Aorta (tissue), 5 donors: ENCODE results near the gene PACSIN2. TPM values are rescaled to one million over a fixed set of nuclear protein-coding genes. Genes with fewer than 3 reads are reported as not detected.
A peak's percentile ranks its signal among the peaks of the same experiment; 100 is the strongest.

Experiments used
- ATAC-seq: fragments of 200-7000 bp; cut with Tn5 transposase; one replicate; pipeline ENCODE4 v1.9.1; 2022; ENCODE audit warnings: moderate library complexity; ENCODE audit not compliant: low FRiP score
- DNase-seq, 2 donors: peaks; one replicate each; pipeline ENCODE4 v3.0.0-alpha.2; 2020
- H3K27ac ChIP-seq, 2 donors: one replicate each; pipeline ENCODE4 v1.5.1; 2013; ENCODE audit warnings: low read length in 2 of 2, mild to moderate bottlenecking in 2 of 2, moderate library complexity in 2 of 2, control low read depth in 1 of 2, inconsistent platforms in 1 of 2, low read depth in 1 of 2
- H3K27me3 ChIP-seq, 2 donors: one replicate each; pipeline ENCODE4 v1.6.1; 2013; ENCODE audit warnings: control low read depth in 1 of 2, low read length in 1 of 2, mild to moderate bottlenecking in 1 of 2, moderate library complexity in 1 of 2; ENCODE audit not compliant: insufficient read depth in 2 of 2, control insufficient read depth in 1 of 2
- H3K36me3 ChIP-seq, 2 donors: one replicate each; pipeline ENCODE4 v1.6.1; 2013; ENCODE audit warnings: control low read depth in 1 of 2, low read length in 1 of 2, mild to moderate bottlenecking in 1 of 2; ENCODE audit not compliant: insufficient read depth in 2 of 2, control insufficient read depth in 1 of 2
- H3K4me1 ChIP-seq, 2 donors: one replicate each; pipeline ENCODE4 v1.6.1; 2013; ENCODE audit warnings: low read length in 2 of 2, control low read depth in 1 of 2, mild to moderate bottlenecking in 1 of 2, moderate library complexity in 1 of 2; ENCODE audit not compliant: insufficient read depth in 2 of 2, control insufficient read depth in 1 of 2
- H3K4me3 ChIP-seq, 2 donors: one replicate each; pipeline ENCODE4 v1.5.1; 2013; ENCODE audit warnings: low read length in 2 of 2, control low read depth in 1 of 2, mild to moderate bottlenecking in 1 of 2
- H3K9me3 ChIP-seq: one replicate; pipeline ENCODE4 v1.6.1; 2013; ENCODE audit warnings: mild to moderate bottlenecking, low read length; ENCODE audit not compliant: control insufficient read depth
- WGBS, 2 donors: extraction: QIAGEN DNeasy Blood & Tissue Kit; methylation state at CpG; one replicate each; pipeline ENCODE4 v1.1.7; 2013; 5-methylcytosine and 5-hydroxymethylcytosine counted together
- intact Hi-C, 2 donors: fragments of 100-400 bp; cut with DNase I; formaldehyde crosslinking; loops; one replicate each; pipeline versions ENCODE4 v1.14.2 to v1.15.0; 2022
- polyA plus RNA-seq, 2 donors: library from polyadenylated mRNA; stranded (reverse); fragments of 200-250 nt; gene quantifications; one replicate each; pipeline ENCODE4 v1.2.3, GENCODE V29; 2013
- total RNA-seq, 2 donors: library from RNA; stranded (reverse); fragmentation: NEBNext Ultra II Directional; extraction: Animal tissue kit (Norgen Biotek cat#: 25700); gene quantifications; one replicate each; pipeline ENCODE4 v1.2.1, GENCODE V29; 2021
- donor health status: healthy with polysubstance abuse.
- donor health status: Bipolar disorder and iron deficiency.
- donor health status: DM: no; HTN: no; CAD: no.
- donor health status: DM: no; HTN: no; CAD: no.
- donor health status: DM: yes; HTN: yes; CAD: no.

The PACSIN2 gene
- total and polyA plus RNA-seq, 4 donors = 50.5 to 127 (median 84.7) TPM

- Histone ChIP-seq H3K36me3 (no peaks in the 10 kb centered on the region), H3K4me1 (no peaks in the 10 kb centered on the region), H3K9me3 (no peaks in the 10 kb centered on the region), H3K27me3 (no peaks in the 10 kb centered on the region), H3K27ac (peak overlapping the region in 1 of 2 donors; percentile 67), H3K4me3 (no peak overlapping the region)
- 50 to 55% methylated on average over 5 of the region's 5 CpGs for WGBS, 2 donors
- ATAC-seq (peak; percentile 40), DNase-seq (no peak)
- intact Hi-C loops = no loop called here
Observed at GRCh38 chr22:43007519-43008102, 7.3 kb downstream of the PACSIN2 start.

- WGBS, 2 donors = 90 to 93% methylated on average over 7 of the region's 7 CpGs
- ATAC-seq (no peak), DNase-seq (no peak)
- Histone ChIP-seq H3K36me3 (no peaks in the 10 kb centered on the region), H3K4me3 (no peak overlapping the region), H3K27me3 (no peaks in the 10 kb centered on the region), H3K9me3 (no peaks in the 10 kb centered on the region), H3K27ac (no peak overlapping the region), H3K4me1 (peaks cover 4% of the 10 kb centered on the region in 2 donors)
- intact Hi-C loops = no loop called here
Observed at GRCh38 chr22:43006753-43007152, 8.2 kb downstream of the PACSIN2 start.

GRCh38 chr22:43006016-43006505 is 8.9 kb downstream of the PACSIN2 start:
- Histone ChIP-seq H3K4me1 (peaks cover 5 to 6% of the 10 kb centered on the region in 2 donors), H3K27ac (no peak overlapping the region), H3K27me3 (no peaks in the 10 kb centered on the region)

GRCh38 chr22:43005106-43005505 is 9.8 kb downstream of the PACSIN2 start:
- intact Hi-C loops = no loop called here
- Histone ChIP-seq H3K4me3 (no peak overlapping the region), H3K27ac (no peak overlapping the region), H3K27me3 (no peaks in the 10 kb centered on the region), H3K36me3 (no peaks in the 10 kb centered on the region), H3K9me3 (no peaks in the 10 kb centered on the region), H3K4me1 (peaks cover 9% of the 10 kb centered on the region in 2 donors)
- WGBS, 2 donors = 77 to 84% methylated on average over 2 of the region's 2 CpGs
- no peak for ATAC-seq
- DNase-seq = no peak

More at GRCh38 chr22:43006016-43006505, 8.9 kb downstream of the PACSIN2 start:
- DNase-seq = no peak
- Histone ChIP-seq H3K36me3 (no peaks in the 10 kb centered on the region), H3K4me3 (no peak overlapping the region), H3K9me3 (no peaks in the 10 kb centered on the region)
- WGBS, 2 donors = 97 to 98% methylated on average over 5 of the region's 5 CpGs
- intact Hi-C loops = no loop called here
- no peak for ATAC-seq

- no peaks in the 10 kb centered on the region for H3K36me3 ChIP-seq
- peak in 1 of 2 donors; percentile 55 for DNase-seq
- H3K4me3 ChIP-seq = no peak overlapping the region
- WGBS, 2 donors = 74 to 76% methylated on average over 13 of the region's 13 CpGs
- H3K4me1 ChIP-seq = peaks cover 11 to 14% of the 10 kb centered on the region in 2 donors
- ATAC-seq = no peak
- H3K27ac ChIP-seq = no peak overlapping the region
- intact Hi-C loops = no loop called here
- H3K9me3 ChIP-seq = no peaks in the 10 kb centered on the region
- no peaks in the 10 kb centered on the region for H3K27me3 ChIP-seq
Observed at GRCh38 chr22:43004362-43005035, 10.4 kb downstream of the PACSIN2 start.

DNA sequence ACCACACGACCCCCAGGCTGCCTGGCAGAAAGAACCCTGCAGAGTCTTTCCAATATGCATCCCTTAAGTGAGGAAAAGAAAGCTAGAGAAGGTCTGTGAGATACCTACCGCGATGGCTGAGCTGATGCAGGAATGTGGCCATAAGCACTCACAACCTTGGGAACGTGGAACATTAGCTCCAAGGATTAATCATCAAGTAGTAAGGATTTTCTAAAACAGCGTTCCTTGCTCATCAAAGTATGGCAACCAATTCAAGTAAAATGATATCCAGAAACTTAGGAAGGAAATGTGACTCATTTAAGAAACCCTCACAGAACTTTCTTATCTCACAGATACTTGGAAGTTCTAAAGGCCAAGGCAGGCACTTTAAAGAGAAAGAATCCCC is 12.8 kb downstream of the PACSIN2 start:
- peaks cover 14 to 15% of the 10 kb centered on the region in 2 donors for H3K4me1 ChIP-seq

DNA sequence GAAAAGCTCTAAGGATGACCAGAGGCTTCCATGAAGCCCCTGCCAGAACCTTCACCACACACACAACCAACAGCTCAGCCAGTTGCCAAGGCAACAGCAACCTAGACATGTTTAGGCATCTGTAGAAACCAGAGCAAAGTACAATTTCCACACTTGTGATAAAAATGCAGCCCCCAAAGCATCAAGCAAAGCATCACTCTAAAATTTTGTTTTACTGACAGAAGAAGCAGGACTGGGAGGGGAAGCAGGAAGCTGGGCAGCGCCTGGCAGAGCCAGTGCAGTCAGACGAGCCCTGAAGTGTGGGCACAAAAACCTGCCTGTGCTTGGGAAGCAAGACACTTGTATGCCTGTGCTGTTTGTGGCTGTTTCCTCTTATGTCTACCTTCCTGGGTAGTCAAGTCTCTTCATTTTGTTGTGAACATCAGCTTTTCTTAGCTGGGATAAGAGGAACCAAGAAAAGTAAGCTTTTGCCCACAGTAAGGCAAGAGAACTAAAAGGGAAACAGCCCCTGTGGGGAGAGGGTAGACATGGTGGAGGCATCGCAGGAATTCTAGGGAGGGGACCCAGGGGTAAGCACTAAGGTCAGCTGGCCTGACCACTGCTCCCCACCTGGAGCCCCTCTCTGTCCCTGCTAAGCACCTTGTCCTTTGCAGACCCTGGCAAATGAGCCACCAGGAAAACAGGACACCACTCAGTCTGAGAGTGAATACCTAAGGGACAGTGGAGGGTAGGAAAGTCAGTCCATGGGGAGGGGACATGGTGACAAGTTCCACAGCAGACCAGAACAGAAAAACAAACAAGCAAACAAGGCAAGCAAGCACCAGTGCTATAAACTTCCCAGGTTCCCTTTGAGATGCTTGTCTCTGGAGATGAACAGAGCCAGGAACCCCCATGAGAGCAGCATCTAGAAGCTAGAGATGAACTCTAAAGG is 13.4 kb downstream of the PACSIN2 start:
- Histone ChIP-seq H3K27me3 (no peaks in the 10 kb centered on the region), H3K4me1 (peaks cover 14 to 15% of the 10 kb centered on the region in 2 donors), H3K27ac (peak overlapping the region; percentile 57 to 60), H3K36me3 (no peaks in the 10 kb centered on the region), H3K4me3 (no peak overlapping the region), H3K9me3 (no peaks in the 10 kb centered on the region)
- peak in 1 of 2 donors; percentile 62 for DNase-seq
- intact Hi-C loops = no loop called here
- 2 to 9% methylated on average over 3 of the region's 3 CpGs for WGBS, 2 donors
- ATAC-seq = peak; percentile 19

More for the DNA sequence above, 12.8 kb downstream of the PACSIN2 start:
- Histone ChIP-seq H3K9me3 (no peaks in the 10 kb centered on the region), H3K27ac (peak overlapping the region; percentile 3 to 34), H3K4me3 (no peak overlapping the region), H3K27me3 (no peaks in the 10 kb centered on the region), H3K36me3 (no peaks in the 10 kb centered on the region)
- DNase-seq (peak in 1 of 2 donors; percentile 55), ATAC-seq (no peak)
- intact Hi-C loops = no loop called here
- WGBS, 2 donors = 4 to 10% methylated on average over 5 of the region's 5 CpGs

DNA sequence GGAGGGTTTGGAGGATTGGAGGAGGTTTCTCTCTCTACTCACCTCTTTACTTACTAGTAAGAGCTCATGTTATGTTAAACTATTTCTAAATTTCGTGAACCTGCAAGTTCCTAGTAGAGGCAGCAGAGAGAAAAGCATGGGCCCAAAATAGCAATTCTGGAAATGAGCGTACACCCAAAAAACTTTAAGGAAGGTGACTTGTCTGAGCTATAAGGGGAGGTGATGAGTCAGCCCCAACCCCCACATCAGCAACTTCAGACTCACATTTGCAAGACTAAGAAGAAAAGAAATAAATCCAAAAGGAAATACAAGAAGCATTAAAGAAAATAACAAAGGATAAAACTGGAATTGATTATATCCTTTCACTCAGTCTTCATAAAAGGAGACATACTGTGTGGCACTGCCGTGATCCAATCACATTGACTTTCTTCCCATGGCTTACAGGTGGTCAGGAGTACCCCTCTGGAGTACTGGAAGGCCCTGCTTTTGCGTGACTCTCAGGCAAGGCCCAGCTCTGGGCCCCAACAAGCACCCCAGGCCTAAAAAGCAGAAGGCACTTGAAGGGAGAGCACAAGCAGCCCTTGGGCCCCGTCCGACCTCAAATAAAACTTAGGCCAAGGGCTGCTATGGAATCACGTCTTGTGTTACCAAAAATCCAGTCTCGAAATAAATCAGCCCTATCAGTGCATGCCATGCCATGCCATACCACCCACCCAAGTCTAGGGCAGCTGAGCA is 14.3 kb downstream of the PACSIN2 start:
- no peak overlapping the region for H3K4me3 ChIP-seq
- intact Hi-C loops = no loop called here
- ATAC-seq (no peak), DNase-seq (peak in 1 of 2 donors; percentile 75)
- H3K27me3 ChIP-seq = no peaks in the 10 kb centered on the region
- 20 to 23% methylated on average over 8 of the region's 8 CpGs for WGBS, 2 donors
- H3K4me1 ChIP-seq = peaks cover 14 to 15% of the 10 kb centered on the region in 2 donors
- peak overlapping the region; percentile 57 to 96 for H3K27ac ChIP-seq
- H3K36me3 ChIP-seq = no peaks in the 10 kb centered on the region
- no peaks in the 10 kb centered on the region for H3K9me3 ChIP-seq
